ENCODE data around the gene TGM3.

TGM3 gene

DNA sequence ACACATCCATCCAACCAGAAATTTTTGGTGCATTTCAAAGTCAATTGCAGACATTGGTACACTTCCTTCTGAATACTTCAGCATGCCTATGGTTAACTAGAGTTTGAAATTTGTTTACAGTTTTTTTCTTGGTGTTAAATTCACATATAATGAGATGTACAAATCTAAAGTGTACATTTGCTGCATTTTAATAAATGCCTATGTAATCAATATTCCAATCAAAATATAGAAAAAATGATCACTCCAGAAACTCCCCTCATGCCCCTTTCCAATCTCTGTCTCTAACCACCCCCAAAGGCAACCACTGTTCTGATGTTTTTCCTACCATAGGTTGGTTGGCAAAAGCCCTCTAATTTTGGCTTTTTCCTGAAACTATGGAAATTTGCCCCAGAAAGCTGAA lies 77.3 kb downstream of the TGM3 start:
- no peak for DNase-seq (ENCODE audit: extremely low read depth in 1 of 2, low read depth in 1 of 2)

DNA sequence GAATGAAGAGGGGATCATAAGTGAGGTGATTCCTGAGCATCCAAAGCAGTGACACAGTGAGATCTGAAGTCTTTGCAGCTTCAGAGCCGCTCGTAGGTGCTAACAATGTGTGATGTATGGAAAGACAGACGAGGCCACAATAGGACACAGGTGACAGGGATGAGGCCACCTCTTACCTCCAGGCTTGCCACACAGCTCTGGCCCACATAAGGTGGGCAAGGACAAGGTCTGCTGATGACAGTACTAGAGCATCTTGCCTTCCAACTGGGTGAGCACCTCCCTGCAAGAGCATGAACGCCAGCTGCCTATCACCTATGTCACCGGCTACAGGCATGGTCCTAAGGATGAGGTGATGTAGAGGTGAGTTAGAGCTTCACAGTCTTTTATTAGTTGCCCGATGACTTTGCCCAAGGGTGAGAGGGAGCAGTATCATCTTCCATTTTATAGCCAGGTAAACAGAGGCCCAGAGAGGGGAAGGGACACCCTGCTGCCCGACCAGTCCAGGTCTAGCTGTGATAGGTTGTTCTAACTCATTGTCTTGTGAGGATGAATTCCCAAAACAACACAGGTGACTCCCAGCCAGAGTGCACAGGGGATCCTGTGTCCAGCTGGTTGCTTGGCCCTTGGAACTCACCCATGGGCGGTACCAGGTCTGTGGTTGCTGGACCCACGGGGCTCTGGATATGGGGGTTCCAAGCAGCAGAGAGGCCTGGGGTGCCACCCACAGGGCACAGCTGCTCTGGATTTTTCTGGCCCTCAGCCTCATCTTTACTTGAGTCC lies 78.7 kb downstream of the TGM3 start:
- no peak for DNase-seq (ENCODE audit: extremely low read depth in 1 of 2, low read depth in 1 of 2)

DNA sequence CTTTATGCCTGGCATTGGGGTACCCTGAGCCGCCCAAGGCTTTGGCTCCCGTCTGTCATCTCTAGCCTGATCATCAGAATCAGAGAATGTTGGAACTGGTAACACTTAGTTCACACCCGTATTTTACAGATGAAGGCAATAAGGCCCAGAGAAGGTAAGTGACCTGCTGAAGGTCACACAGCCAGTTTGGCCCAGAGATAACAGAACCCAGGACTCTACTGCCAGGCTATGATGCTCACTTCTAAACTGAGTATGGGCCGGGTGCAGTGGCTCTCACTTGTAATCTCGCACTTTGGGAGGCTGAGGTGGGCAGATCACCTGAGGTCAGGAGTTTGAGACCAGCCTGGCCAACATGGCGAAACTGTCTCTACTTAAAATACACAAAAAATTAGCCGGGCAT lies 83.1 kb downstream of the TGM3 start:
- DNase-seq (ENCODE audit: extremely low read depth in 1 of 2, low read depth in 1 of 2) = no peak

DNA sequence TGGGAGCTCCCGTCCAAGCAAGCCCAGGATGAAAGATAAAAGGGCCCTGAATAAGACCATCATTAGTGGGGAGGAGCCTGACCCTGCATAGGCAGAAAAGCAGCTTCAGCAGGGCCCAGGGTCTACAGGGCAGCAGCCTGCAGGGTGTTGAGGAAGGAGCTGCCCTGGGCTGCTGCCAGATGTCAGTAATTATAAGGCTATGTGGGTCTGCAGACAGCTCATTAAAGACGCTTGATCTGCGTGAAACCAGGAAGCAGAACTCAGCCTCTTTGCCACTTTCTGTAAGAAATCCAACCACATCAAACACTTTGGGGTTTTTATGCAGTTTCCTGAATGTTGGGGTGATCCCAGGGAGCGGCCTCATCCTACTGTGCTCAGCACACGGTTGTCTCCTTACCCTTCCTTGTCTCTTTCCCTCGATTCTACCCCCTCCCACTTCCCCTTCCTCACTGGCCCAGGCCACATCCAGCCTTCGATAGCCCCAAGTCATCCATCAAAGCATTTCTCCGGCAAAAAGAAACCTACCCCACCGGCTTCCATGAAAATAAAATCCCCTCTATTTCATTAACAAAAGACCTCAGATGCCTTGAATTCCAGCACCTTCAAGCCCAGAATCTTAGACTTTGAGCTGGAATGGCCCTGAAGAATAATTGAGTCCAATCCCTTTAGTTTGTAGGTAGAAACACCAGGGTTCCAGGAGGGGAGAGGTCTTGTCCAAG lies 83.9 kb downstream of the TGM3 start:
- DNase-seq (ENCODE audit: extremely low read depth in 1 of 2, low read depth in 1 of 2) = no peak

DNA sequence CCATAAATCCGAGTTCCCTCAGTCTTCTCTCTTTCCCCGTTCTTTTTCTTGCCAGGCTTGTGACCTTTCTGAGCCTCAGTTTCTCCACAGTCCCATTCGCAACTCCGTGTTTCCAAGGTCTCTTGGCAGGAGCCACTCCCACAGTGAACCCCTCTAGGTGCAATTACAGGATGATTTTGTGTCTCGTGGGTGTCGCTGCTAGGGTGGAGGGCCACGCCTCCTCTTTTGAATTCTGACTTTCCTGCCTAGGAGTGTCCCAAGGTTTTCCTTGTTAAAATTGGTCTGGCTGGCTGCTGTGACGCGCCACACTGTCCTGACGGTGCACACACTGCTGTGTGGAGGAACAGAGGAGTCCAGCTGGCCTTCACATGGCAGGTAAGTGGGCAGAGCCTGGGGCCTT lies 84.8 kb downstream of the TGM3 start, which contains the start of gene TGM6:
TGM6 (plus strand) TSS at position 301 of the 400 bp plus-strand sequence; CDS start at position 369, 68 bp downstream.
- DNase-seq (ENCODE audit: extremely low read depth in 1 of 2, low read depth in 1 of 2) = no peak

DNA sequence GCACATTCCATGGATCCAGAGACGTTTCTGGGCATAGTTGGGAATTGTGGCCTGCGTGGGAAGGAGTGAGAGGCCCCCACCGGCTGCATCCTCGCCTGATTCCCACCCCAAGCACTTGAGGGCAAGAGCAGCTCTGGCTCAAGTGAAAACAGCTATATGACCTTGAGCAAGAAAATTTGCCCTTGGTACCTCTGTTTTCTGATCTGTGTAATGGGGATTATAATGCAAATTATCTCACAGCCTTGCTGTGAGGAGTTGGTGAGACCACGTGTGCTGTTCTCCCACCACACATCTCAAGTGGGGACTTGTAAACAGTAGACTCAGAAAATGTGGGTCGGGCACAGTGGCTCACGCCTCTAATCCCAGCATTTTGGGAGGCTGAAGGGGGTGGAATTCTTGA lies 85.5 kb downstream of the TGM3 start:
- no peak for DNase-seq (ENCODE audit: extremely low read depth in 1 of 2, low read depth in 1 of 2)

DNA sequence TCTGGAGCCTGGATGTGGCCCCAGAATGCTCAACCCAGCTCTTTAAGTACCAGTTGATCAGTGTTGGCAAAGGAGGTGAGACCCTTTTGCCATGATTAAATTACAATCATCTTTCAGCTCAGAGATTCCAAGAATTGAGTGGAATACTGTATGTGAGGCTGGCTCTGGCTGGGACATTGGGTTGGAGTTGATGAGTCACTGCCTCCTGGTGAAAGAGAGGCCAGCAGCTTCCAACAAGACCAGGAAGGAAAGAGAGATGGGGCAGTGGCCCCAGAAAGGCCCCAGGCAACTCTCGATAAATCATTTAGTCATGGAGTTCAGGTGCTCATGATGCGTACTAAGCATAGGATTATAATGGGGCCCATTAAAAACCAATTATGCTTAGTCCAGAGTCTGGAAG lies 87.0 kb downstream of the TGM3 start:
- no peak for DNase-seq (ENCODE audit: extremely low read depth in 1 of 2, low read depth in 1 of 2)

DNA sequence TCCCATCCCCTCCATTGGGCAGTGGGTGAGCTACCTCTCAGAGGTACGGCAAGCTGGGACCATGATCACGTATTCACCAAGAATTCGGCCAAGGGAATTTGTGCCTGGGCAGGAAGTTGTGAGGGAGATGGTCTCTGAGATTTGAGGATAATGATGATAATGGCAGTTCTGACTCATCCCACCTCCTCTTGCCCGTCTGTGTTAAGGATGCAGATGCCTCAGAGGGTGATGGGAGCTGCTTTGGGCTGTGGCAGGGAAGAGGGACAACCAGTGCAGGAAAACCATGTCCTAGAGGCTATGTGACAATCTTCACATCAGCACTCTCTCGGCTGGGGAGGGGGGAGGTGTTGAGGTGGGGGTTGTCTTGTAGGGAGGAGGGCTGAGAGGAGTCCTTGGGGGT lies 89.2 kb downstream of the TGM3 start:
- DNase-seq (ENCODE audit: extremely low read depth in 1 of 2, low read depth in 1 of 2) = no peak

DNA sequence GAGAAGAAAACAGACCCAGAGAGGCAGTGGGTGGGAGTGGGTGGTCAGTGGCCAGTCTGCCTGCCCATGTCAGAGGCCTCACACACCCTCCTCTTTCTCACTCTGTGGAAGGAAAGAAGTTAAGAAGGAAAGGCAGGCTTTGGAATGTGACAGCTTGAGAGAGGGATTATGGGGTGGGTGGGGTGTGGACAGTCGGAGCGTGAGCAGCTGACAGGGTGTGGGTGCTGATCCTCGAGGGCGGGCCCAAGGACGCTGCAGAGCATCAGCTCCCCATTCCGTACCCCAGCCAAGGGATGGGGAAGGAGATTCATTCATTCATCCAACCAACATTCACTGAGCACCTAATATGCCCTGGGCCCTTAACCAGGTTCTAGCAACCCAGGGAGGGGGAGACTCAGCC lies 89.7 kb downstream of the TGM3 start:
- no peak for DNase-seq (ENCODE audit: extremely low read depth in 1 of 2, low read depth in 1 of 2)

DNA sequence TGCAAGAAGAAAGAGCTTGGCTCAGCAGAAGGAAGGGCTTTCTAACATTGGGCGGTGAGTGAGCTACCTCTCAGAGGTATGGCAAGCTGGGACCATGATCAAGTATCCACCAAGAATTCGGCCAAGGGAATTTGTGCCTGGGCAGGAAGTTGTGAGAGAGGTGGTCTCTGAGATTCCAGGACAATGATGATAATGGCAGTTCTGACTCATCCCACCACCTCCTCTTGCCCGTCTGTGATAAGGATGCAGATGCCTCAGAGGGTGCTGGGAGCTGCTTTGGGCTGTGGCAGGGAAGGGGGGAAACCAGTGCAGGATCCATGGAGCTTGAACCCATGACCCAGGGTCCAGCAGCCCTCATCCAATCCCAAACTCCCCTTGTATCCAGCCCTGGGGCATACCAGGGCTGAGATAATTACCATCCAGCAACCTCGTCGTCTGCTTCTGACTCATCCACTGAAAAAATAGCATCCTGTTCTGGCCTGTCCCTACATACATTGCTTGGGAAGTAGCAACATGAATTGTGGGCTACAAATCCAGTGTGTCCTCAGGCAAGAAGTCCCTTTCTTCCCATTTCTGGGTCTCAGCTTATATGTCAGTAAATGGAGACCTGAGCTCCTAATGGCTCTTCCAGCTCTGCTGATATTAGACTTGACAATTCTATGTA lies 90.8 kb downstream of the TGM3 start:
- no peak for DNase-seq (ENCODE audit: extremely low read depth in 1 of 2, low read depth in 1 of 2)

DNA sequence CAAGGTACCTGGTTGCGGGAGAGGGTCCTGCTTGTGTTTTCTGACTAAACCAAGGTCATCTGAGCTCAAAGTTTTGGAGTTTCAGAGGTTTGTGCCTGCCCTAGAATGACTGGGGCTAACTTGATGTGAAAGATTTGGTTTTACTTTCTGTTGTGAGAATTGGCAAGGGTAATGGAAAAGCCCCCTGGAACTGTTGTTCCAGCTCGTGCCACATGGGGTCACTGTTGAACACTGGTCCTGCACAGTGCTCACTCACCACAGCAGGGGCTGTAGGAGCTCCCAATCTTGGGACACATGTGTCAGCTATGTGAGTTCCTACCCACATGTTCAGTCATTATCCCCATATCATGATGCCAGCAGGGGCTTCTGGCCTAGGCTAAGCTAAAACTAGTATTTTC lies 91.4 kb downstream of the TGM3 start:
- DNase-seq (ENCODE audit: extremely low read depth in 1 of 2, low read depth in 1 of 2) = no peak

DNA sequence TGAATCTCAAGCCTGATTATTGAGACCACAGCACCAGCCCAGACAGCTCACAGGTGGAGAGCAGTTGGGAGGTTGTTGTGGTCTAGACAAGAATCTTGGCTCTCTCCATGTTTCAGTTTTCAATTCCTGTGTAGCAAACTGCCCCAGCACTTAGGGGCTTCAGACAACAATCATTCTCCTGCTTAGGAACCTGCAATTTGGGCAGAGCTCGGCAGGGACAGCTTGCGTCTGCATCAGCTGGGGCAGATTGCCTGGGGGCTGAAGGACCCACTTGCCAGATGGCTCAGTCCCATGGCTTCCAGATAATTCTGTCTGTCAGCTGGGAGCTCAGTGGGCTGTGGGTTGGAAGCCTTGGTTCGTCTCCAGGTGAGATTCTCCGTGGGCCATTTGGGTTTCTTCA lies 91.8 kb downstream of the TGM3 start:
- DNase-seq (ENCODE audit: extremely low read depth in 1 of 2, low read depth in 1 of 2) = no peak
